ENCODE results near the gene WDR13.

The WDR13 gene

GRCh38 chrX:48569958-48570357 is 27.3 kb upstream of the WDR13 start:
- TF ChIP-seq CTCF (IDR thresholded peaks at IDR 0.05; ENCODE audit: extremely low read depth, missing control alignments) = no peak
- peak; percentile 16 for DNase-seq (ENCODE audit: low spot score)

- DNase-seq (ENCODE audit: low spot score) = no peak
These were observed 23.5 kb upstream of the WDR13 start for GRCh38 chrX:48573690-48574269.

GRCh38 chrX:48574270-48575266 is 22.7 kb upstream of the WDR13 start, which contains the start of gene RBM3:
TSS of gene RBM3 (plus strand) at chrX:48574484. CDS start at chrX:48575181, 697 bp downstream.
- no peak for TF ChIP-seq CTCF (IDR thresholded peaks at IDR 0.05; ENCODE audit: extremely low read depth, missing control alignments)
- peak; percentile 81 for DNase-seq (ENCODE audit: low spot score)

More at GRCh38 chrX:48573690-48574269, 23.5 kb upstream of the WDR13 start:
- TF ChIP-seq CTCF (IDR thresholded peaks at IDR 0.05; ENCODE audit: extremely low read depth, missing control alignments) = no peak

- DNase-seq (ENCODE audit: low spot score) = no peak
- TF ChIP-seq CTCF (IDR thresholded peaks at IDR 0.05; ENCODE audit: extremely low read depth, missing control alignments) = no peak
These were observed 21.6 kb upstream of the WDR13 start for GRCh38 chrX:48575642-48576041.

- no peak for DNase-seq (ENCODE audit: low spot score)
- no peak for TF ChIP-seq CTCF (IDR thresholded peaks at IDR 0.05; ENCODE audit: extremely low read depth, missing control alignments)
These were observed 21.2 kb upstream of the WDR13 start for GRCh38 chrX:48576108-48576507.

- no peak for TF ChIP-seq CTCF (IDR thresholded peaks at IDR 0.05; ENCODE audit: extremely low read depth, missing control alignments)
These were observed 18.6 kb upstream of the WDR13 start for GRCh38 chrX:48578661-48579128.

GRCh38 chrX:48579259-48579658 is 18.0 kb upstream of the WDR13 start:
- no peak for DNase-seq (ENCODE audit: low spot score)
- no peak for TF ChIP-seq CTCF (IDR thresholded peaks at IDR 0.05; ENCODE audit: extremely low read depth, missing control alignments)

More at GRCh38 chrX:48578661-48579128, 18.6 kb upstream of the WDR13 start:
- DNase-seq (ENCODE audit: low spot score) = no peak

Data from GM20000 (cell line).